GM23338 (cell line): ENCODE data around the gene RELL1. TPM values are rescaled to one million over a fixed set of nuclear protein-coding genes. Genes with fewer than 3 reads are reported as not detected.
A peak's percentile ranks its signal among the peaks of the same experiment; 100 is the strongest.

Experiments
- ATAC-seq: fragments of 200-7000 bp; cut with Tn5 transposase; 3 replicates; pipeline ENCODE4 v1.9.1; 2020
- DNase-seq: peaks from one replicate; pipeline ENCODE4 v3.0.0-alpha.2; 2015; ENCODE audit warnings: low spot score
- H2AFZ ChIP-seq: fragments of 200-600 bp; sonication (generic); 2 replicates; pipeline ENCODE4 v1.8.0; 2016; ENCODE audit warnings: antibody characterized with exemption, mild to moderate bottlenecking, moderate library complexity
- H3F3A ChIP-seq: fragments of 200-600 bp; sonication (generic); replicated peaks from 2 replicates; pipeline ENCODE4 v1.8.0; 2017; ENCODE audit warnings: antibody characterized with exemption, mixed run types, low read depth
- H3K27ac ChIP-seq: fragments of 200-600 bp; sonication (generic); 2 replicates; pipeline ENCODE4 v1.6.1; 2016; ENCODE audit warnings: low read depth
- H3K27me3 ChIP-seq: fragments of 200-600 bp; sonication (generic); 2 replicates; pipeline ENCODE4 v1.8.0; 2016; ENCODE audit warnings: mild to moderate bottlenecking, mixed run types, moderate library complexity; ENCODE audit not compliant: insufficient read depth
- H3K36me3 ChIP-seq: fragments of 200-600 bp; sonication (generic); 2 replicates; pipeline ENCODE4 v1.8.0; 2016; ENCODE audit warnings: mild to moderate bottlenecking; ENCODE audit not compliant: insufficient read depth
- H3K4me1 ChIP-seq: fragments of 200-600 bp; sonication (generic); 2 replicates; pipeline ENCODE4 v1.8.0; 2016; ENCODE audit warnings: mild to moderate bottlenecking, moderate library complexity; ENCODE audit not compliant: insufficient read depth
- H3K4me2 ChIP-seq: fragments of 200-600 bp; sonication (generic); 2 replicates; pipeline ENCODE4 v1.7.1; 2017; ENCODE audit warnings: mixed run types
- H3K4me3 ChIP-seq: fragments of 200-600 bp; sonication (generic); 2 replicates; pipeline ENCODE4 v1.6.1; 2016; ENCODE audit warnings: mixed run types
- H3K79me2 ChIP-seq: fragments of 200-600 bp; sonication (generic); replicated peaks from 2 replicates; pipeline ENCODE4 v1.8.0; 2017; ENCODE audit warnings: mild to moderate bottlenecking; ENCODE audit not compliant: insufficient read depth
- H3K9me2 ChIP-seq: fragments of 200-600 bp; sonication (generic); 2 replicates; pipeline ENCODE4 v1.8.0; 2017; ENCODE audit not compliant: insufficient read depth
- H4K20me1 ChIP-seq: fragments of 200-600 bp; sonication (generic); replicated peaks from 2 replicates; pipeline ENCODE4 v1.8.0; 2017; ENCODE audit warnings: mild to moderate bottlenecking; ENCODE audit not compliant: insufficient read depth
- H3K27ac Mint-ChIP-seq: 2 replicates; pipeline ENCODE4 v1.8.0; 2020; ENCODE audit warnings: inconsistent platforms, mild to moderate bottlenecking, moderate library complexity, mixed read lengths
- H3K27me3 Mint-ChIP-seq: 3 replicates; pipeline ENCODE4 v1.8.0; 2022; ENCODE audit warnings: low read depth, mild to moderate bottlenecking, moderate library complexity, mixed read lengths, inconsistent platforms; ENCODE audit not compliant: insufficient read depth, poor library complexity
- H3K36me3 Mint-ChIP-seq: 3 replicates; pipeline ENCODE4 v1.8.0; 2021; ENCODE audit warnings: low read depth, mild to moderate bottlenecking, inconsistent platforms, moderate library complexity, mixed read lengths
- H3K4me1 Mint-ChIP-seq: 3 replicates; pipeline ENCODE4 v1.8.0; 2020; ENCODE audit warnings: mild to moderate bottlenecking, inconsistent platforms, mixed read lengths
- H3K4me3 Mint-ChIP-seq: 3 replicates; pipeline ENCODE4 v1.8.0; 2021; ENCODE audit warnings: moderate library complexity, mild to moderate bottlenecking, inconsistent platforms, mixed read lengths
- H3K9me3 Mint-ChIP-seq: 3 replicates; pipeline ENCODE4 v1.8.0; 2020; ENCODE audit warnings: moderate library complexity, mild to moderate bottlenecking, inconsistent platforms, mixed read lengths
- CREB1 ChIP-seq: fragments of 250-450 bp; sonication (Bioruptor Pico); IDR thresholded peaks from 2 replicates; pipeline ENCODE4 v1.5.0; 2020; ENCODE audit warnings: low read depth, mild to moderate bottlenecking, moderate library complexity
- ETS1 ChIP-seq: IDR thresholded peaks from 2 replicates; pipeline ENCODE4 v1.6.1; 2016; ENCODE audit warnings: antibody characterized with exemption
- EZH2 ChIP-seq: fragments of 200-600 bp; sonication (generic); IDR thresholded peaks from one replicate; pipeline ENCODE4 v1.8.0; 2017; ENCODE audit warnings: antibody characterized with exemption, mild to moderate bottlenecking, low read depth; ENCODE audit not compliant: unreplicated experiment
- EZH2phosphoT487 ChIP-seq: fragments of 200-600 bp; sonication (generic); IDR thresholded peaks from one replicate; pipeline ENCODE4 v1.8.1; 2018; ENCODE audit warnings: antibody characterized with exemption; ENCODE audit not compliant: unreplicated experiment
- JUNB ChIP-seq: IDR thresholded peaks from one replicate; pipeline ENCODE4 v1.6.1; 2016; ENCODE audit warnings: antibody characterized with exemption; ENCODE audit not compliant: unreplicated experiment
- NANOG ChIP-seq: IDR thresholded peaks from 2 replicates; pipeline ENCODE4 v1.6.1; 2016; ENCODE audit warnings: antibody characterized with exemption, borderline replicate concordance
- POLR2AphosphoS5 ChIP-seq: IDR thresholded peaks from 2 replicates; pipeline ENCODE4 v1.6.1; 2016; ENCODE audit warnings: antibody characterized with exemption, low read depth
- REST ChIP-seq: IDR thresholded peaks from one replicate; pipeline ENCODE4 v1.6.1; 2018; ENCODE audit warnings: antibody characterized with exemption; ENCODE audit not compliant: unreplicated experiment
- STAT1 ChIP-seq: IDR thresholded peaks from one replicate; pipeline ENCODE4 v1.6.1; 2016; ENCODE audit warnings: antibody characterized with exemption; ENCODE audit not compliant: unreplicated experiment
- ZNF114 ChIP-seq: fragments of 250-450 bp; sonication (Bioruptor Pico); IDR thresholded peaks from 2 replicates; pipeline ENCODE4 v1.5.0; 2020; ENCODE audit warnings: mild to moderate bottlenecking, moderate library complexity
- ZNF331 ChIP-seq: fragments of 250-450 bp; sonication (Bioruptor Pico); IDR thresholded peaks from 2 replicates; pipeline ENCODE4 v1.5.0; 2020; ENCODE audit warnings: low read depth, mild to moderate bottlenecking, moderate library complexity
- polyA plus RNA-seq: library from polyadenylated mRNA; unstranded; fragments of >200 nt; fragmentation: Nextera tagmentation; extraction: Ambion mirVana; gene quantifications from 2 replicates; pipeline ENCODE4 v1.2.1, GENCODE V29; 2016
- total RNA-seq: library from RNA; depleted of rRNA; stranded (reverse); fragments of >200 nt; shearing (Covaris generic); gene quantifications from 2 replicates; pipeline ENCODE4 v1.2.3, GENCODE V29; 2014
- TF ChIP-seq, protein P1 (sequence below), 2 experiments: fragments of 200-600 bp in 1 of 2; sonication (generic) in 1 of 2; conservative IDR thresholded peaks; 2 replicates each; pipeline versions ENCODE4 v1.5.1 to v1.6.1; 2016 to 2017; ENCODE audit warnings: antibody characterized with exemption in 2 of 2, low read depth in 2 of 2, mild to moderate bottlenecking in 2 of 2, moderate library complexity in 1 of 2
- TF ChIP-seq, protein P2 (sequence below): fragments of 250-450 bp; sonication (Bioruptor Pico); IDR thresholded peaks from 2 replicates; pipeline ENCODE4 v1.5.0; 2020; ENCODE audit warnings: mild to moderate bottlenecking, moderate library complexity

The RELL1 gene
- total and polyA plus RNA-seq, 2 experiments from 2014 or later = 2.8 to 28.5 TPM

DNA sequence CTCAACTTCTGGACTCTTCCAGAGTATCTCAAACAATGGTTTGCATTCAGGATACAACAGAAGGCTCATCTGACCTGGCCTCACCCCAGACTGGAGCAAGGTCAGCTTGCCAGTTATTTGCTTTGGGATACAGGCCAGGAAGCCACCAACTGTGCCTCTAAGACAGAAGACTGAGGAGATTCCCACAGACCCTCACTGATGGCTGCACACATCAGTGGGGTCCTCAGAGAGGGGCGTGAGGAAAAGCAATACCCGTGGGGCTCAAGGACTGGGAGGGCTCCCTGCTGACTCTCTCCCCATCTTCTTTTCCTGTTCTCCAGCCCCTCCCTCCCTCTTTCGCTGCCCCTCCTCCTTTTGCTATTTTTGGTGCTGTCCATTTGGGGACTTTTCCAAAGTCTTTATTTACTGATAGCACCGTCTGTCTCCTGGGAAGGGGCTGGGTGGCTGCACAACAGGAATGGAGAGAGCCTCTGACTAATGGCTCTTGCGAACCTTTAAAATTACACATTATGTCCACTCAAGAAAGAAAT, 23.2 kb downstream of the RELL1 start:
- H3K4me3 ChIP-seq = no peak overlapping the region
- peaks cover 8% of the 10 kb centered on the region; the same call in 2 of the 3 replicates for H3K36me3 Mint-ChIP-seq
- no peaks in the 10 kb centered on the region; the same call in 1 of the 2 replicates for H3K36me3 ChIP-seq
- H3K27ac ChIP-seq = no peak overlapping the region; the same call in 1 of the 2 replicates
- H4K20me1 ChIP-seq = peaks cover 6% of the 10 kb centered on the region
- peaks cover 14% of the 10 kb centered on the region for H3K27me3 Mint-ChIP-seq
- TF ChIP-seq JUNB (no peak), ZNF331 (no peak), STAT1 (no peak), REST (no peak), ZNF114 (CRISPR knock-in tag) (no peak), EZH2phosphoT487 (no peak), EZH2 (no peak), ETS1 (no peak), POLR2AphosphoS5 (no peak), NANOG (no peak), CREB1 (CRISPR knock-in tag) (no peak)
- TF ChIP-seq, protein P1, sequence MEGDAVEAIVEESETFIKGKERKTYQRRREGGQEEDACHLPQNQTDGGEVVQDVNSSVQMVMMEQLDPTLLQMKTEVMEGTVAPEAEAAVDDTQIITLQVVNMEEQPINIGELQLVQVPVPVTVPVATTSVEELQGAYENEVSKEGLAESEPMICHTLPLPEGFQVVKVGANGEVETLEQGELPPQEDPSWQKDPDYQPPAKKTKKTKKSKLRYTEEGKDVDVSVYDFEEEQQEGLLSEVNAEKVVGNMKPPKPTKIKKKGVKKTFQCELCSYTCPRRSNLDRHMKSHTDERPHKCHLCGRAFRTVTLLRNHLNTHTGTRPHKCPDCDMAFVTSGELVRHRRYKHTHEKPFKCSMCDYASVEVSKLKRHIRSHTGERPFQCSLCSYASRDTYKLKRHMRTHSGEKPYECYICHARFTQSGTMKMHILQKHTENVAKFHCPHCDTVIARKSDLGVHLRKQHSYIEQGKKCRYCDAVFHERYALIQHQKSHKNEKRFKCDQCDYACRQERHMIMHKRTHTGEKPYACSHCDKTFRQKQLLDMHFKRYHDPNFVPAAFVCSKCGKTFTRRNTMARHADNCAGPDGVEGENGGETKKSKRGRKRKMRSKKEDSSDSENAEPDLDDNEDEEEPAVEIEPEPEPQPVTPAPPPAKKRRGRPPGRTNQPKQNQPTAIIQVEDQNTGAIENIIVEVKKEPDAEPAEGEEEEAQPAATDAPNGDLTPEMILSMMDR (conservative IDR thresholded peaks at IDR 0.05; ENCODE audit: low read depth in 2 of 2) = no peak
- TF ChIP-seq, protein P2, sequence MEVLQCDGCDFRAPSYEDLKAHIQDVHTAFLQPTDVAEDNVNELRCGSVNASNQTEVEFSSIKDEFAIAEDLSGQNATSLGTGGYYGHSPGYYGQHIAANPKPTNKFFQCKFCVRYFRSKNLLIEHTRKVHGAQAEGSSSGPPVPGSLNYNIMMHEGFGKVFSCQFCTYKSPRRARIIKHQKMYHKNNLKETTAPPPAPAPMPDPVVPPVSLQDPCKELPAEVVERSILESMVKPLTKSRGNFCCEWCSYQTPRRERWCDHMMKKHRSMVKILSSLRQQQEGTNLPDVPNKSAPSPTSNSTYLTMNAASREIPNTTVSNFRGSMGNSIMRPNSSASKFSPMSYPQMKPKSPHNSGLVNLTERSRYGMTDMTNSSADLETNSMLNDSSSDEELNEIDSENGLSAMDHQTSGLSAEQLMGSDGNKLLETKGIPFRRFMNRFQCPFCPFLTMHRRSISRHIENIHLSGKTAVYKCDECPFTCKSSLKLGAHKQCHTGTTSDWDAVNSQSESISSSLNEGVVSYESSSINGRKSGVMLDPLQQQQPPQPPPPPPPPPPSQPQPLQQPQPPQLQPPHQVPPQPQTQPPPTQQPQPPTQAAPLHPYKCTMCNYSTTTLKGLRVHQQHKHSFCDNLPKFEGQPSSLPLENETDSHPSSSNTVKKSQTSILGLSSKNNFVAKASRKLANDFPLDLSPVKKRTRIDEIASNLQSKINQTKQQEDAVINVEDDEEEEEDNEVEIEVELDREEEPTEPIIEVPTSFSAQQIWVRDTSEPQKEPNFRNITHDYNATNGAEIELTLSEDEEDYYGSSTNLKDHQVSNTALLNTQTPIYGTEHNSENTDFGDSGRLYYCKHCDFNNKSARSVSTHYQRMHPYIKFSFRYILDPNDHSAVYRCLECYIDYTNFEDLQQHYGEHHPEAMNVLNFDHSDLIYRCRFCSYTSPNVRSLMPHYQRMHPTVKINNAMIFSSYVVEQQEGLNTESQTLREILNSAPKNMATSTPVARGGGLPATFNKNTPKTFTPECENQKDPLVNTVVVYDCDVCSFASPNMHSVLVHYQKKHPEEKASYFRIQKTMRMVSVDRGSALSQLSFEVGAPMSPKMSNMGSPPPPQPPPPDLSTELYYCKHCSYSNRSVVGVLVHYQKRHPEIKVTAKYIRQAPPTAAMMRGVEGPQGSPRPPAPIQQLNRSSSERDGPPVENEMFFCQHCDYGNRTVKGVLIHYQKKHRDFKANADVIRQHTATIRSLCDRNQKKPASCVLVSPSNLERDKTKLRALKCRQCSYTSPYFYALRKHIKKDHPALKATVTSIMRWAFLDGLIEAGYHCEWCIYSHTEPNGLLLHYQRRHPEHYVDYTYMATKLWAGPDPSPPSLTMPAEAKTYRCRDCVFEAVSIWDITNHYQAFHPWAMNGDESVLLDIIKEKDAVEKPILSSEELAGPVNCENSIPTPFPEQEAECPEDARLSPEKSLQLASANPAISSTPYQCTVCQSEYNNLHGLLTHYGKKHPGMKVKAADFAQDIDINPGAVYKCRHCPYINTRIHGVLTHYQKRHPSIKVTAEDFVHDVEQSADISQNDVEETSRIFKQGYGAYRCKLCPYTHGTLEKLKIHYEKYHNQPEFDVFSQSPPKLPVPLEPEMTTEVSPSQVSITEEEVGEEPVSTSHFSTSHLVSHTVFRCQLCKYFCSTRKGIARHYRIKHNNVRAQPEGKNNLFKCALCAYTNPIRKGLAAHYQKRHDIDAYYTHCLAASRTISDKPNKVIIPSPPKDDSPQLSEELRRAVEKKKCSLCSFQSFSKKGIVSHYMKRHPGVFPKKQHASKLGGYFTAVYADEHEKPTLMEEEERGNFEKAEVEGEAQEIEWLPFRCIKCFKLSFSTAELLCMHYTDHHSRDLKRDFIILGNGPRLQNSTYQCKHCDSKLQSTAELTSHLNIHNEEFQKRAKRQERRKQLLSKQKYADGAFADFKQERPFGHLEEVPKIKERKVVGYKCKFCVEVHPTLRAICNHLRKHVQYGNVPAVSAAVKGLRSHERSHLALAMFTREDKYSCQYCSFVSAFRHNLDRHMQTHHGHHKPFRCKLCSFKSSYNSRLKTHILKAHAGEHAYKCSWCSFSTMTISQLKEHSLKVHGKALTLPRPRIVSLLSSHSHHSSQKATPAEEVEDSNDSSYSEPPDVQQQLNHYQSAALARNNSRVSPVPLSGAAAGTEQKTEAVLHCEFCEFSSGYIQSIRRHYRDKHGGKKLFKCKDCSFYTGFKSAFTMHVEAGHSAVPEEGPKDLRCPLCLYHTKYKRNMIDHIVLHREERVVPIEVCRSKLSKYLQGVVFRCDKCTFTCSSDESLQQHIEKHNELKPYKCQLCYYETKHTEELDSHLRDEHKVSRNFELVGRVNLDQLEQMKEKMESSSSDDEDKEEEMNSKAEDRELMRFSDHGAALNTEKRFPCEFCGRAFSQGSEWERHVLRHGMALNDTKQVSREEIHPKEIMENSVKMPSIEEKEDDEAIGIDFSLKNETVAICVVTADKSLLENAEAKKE (CRISPR knock-in tag) = no peak
- peak; percentile 12 for DNase-seq
- H3K4me1 ChIP-seq = peaks cover 52% of the 10 kb centered on the region
- peak; percentile 43 for ATAC-seq
- peaks cover 61% of the 10 kb centered on the region for H3K4me1 Mint-ChIP-seq
- H3K4me2 ChIP-seq = peak overlapping the region; percentile 68
- peaks cover 45% of the 10 kb centered on the region for H3K79me2 ChIP-seq
- H3K4me3 Mint-ChIP-seq = peak overlapping the region; percentile 48
- H3K9me3 Mint-ChIP-seq = peaks cover 7% of the 10 kb centered on the region; the same call in 2 of the 3 replicates
- H3K27ac Mint-ChIP-seq = no peak overlapping the region
- H3F3A ChIP-seq = no peaks in the 10 kb centered on the region; the same call in 1 of the 2 replicates
- H2AFZ ChIP-seq = no peak overlapping the region
- peaks cover 2% of the 10 kb centered on the region; the same call in 1 of the 2 replicates for H3K9me2 ChIP-seq
- no peaks in the 10 kb centered on the region for H3K27me3 ChIP-seq
